Nephron (organoid): ENCODE data around the gene SPA17.

Experiments
- H3K27ac Mint-ChIP-seq, 3 experiments: 2 replicates each; pipeline ENCODE4 v1.8.0; 2020; ENCODE audit warnings: mixed read lengths in 3 of 3, mild to moderate bottlenecking in 2 of 3, moderate library complexity in 1 of 3
- H3K27me3 Mint-ChIP-seq: 2 replicates; pipeline ENCODE4 v1.8.0; 2021; ENCODE audit warnings: low read depth, mild to moderate bottlenecking, moderate library complexity, mixed read lengths
- H3K36me3 Mint-ChIP-seq: 2 replicates; pipeline ENCODE4 v1.8.0; 2020; ENCODE audit warnings: low read depth, mixed read lengths
- H3K4me1 Mint-ChIP-seq: 2 replicates; pipeline ENCODE4 v1.8.0; 2020; ENCODE audit warnings: mixed read lengths
- H3K4me3 Mint-ChIP-seq, 3 experiments: 2 replicates each; pipeline ENCODE4 v1.8.0; 2020; ENCODE audit warnings: mild to moderate bottlenecking in 3 of 3, mixed read lengths in 3 of 3, moderate library complexity in 2 of 3
- H3K9me3 Mint-ChIP-seq: 2 replicates; pipeline ENCODE4 v1.8.0; 2020; ENCODE audit warnings: mixed read lengths
- TF ChIP-seq, protein P1 (sequence below), 3 experiments: fragments of 200-600 bp; sonication (generic); IDR thresholded peaks; one replicate each; pipeline ENCODE4 v1.5.0; 2021; ENCODE audit warnings: antibody characterized with exemption in 3 of 3; ENCODE audit not compliant: unreplicated experiment in 3 of 3

Gene SPA17

DNA sequence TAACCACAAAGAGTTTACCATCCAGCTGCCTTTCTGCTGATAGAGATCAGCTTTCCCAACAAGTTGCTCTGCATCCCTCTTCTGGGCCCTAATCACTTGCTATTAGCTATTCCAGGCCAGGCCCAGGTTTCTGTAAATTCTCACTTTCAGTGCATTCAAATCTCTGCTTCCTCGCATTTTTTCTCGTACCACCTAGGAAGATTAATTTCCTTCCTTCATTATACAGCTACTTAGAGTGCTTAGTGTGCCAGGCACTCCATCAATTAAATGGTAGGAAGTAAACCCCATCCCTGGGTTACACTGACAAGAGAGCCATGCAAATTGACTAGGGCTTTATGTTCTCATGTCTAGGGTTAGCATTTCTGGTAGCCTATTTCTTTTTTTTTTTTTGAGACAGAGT is 9.8 kb upstream of the SPA17 start:
- Mint-ChIP-seq H3K27me3 (peaks cover 4% of the 10 kb centered on the region), H3K27ac (no peak overlapping the region), H3K9me3 (no peaks in the 10 kb centered on the region), H3K4me1 (no peaks in the 10 kb centered on the region), H3K4me3 (no peak overlapping the region), H3K36me3 (peaks cover 7% of the 10 kb centered on the region)
- TF ChIP-seq, protein P1, sequence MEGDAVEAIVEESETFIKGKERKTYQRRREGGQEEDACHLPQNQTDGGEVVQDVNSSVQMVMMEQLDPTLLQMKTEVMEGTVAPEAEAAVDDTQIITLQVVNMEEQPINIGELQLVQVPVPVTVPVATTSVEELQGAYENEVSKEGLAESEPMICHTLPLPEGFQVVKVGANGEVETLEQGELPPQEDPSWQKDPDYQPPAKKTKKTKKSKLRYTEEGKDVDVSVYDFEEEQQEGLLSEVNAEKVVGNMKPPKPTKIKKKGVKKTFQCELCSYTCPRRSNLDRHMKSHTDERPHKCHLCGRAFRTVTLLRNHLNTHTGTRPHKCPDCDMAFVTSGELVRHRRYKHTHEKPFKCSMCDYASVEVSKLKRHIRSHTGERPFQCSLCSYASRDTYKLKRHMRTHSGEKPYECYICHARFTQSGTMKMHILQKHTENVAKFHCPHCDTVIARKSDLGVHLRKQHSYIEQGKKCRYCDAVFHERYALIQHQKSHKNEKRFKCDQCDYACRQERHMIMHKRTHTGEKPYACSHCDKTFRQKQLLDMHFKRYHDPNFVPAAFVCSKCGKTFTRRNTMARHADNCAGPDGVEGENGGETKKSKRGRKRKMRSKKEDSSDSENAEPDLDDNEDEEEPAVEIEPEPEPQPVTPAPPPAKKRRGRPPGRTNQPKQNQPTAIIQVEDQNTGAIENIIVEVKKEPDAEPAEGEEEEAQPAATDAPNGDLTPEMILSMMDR (IDR thresholded peaks at IDR 0.05; ENCODE audit: unreplicated experiment in 3 of 3): no peak

DNA sequence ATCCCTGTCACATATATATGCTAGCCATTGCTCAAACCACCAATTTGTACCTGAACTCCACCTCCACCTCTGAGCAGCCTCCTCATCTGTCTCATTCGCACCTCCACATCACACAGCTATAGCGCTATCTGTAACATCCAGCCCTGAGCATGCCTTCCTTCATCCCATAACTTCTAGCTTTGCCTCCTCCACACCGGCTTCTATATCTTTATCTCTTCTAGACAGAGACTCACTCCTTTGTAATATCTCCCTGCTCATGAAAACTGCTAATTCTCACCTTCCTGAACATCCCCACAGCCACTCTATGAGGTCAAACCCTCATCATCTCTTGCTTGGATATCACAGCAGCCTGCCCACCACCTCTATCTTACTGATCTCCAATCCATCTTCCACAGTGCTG is 6.1 kb upstream of the SPA17 start:
- TF ChIP-seq, protein P1 (IDR thresholded peaks at IDR 0.05; ENCODE audit: unreplicated experiment in 3 of 3): no peak
- Mint-ChIP-seq H3K9me3 (no peaks in the 10 kb centered on the region), H3K4me3 (no peak overlapping the region), H3K4me1 (peaks cover under 1% of the 10 kb centered on the region), H3K27ac (no peak overlapping the region), H3K27me3 (peaks cover 6% of the 10 kb centered on the region), H3K36me3 (peaks cover 4% of the 10 kb centered on the region)

DNA sequence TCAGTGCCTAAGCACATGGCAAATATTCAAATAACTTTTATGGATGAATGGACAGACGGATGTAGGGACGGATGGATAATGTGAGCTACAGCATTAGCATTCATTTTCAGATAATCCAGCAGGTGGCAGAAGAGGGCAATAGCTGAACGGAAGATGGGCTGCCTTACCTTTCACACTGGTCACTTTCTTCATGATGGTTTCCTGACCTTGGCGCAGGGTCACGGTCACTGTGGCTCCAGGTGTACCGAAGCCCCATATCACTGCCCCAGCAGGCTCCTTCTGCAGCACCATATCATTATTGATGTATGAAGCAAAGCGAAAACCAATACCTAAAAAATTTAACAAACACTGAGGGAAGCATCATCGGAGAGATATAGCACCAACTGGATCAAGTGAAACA is 4.5 kb upstream of the SPA17 start:
- Mint-ChIP-seq H3K36me3 (peaks cover 4% of the 10 kb centered on the region), H3K27me3 (peaks cover 12% of the 10 kb centered on the region), H3K4me1 (peaks cover 8% of the 10 kb centered on the region), H3K27ac (no peak overlapping the region), H3K9me3 (no peaks in the 10 kb centered on the region), H3K4me3 (no peak overlapping the region)
- TF ChIP-seq, protein P1 (IDR thresholded peaks at IDR 0.05; ENCODE audit: unreplicated experiment in 3 of 3): peak; percentile 73 to 90 (median 77)

DNA sequence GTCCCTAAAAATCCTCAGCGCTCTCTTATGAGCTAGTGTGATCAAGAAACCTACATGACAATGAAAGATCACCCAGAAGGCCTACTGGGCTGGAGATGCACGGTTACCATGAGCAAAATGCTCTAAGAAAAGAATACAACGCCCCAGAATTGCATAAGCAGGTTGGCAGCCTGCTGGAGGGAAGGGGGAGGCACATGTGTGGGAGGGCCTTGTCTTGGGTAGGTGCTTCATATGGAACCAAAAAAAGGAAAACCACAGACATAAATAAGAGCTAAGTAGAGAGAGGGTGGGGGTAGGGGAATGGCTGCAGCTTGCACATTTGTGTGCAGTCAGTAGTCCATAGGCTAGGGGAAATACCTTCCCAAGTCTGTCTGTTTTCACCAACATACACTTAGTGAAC is 3.0 kb upstream of the SPA17 start:
- TF ChIP-seq, protein P1 (IDR thresholded peaks at IDR 0.05; ENCODE audit: unreplicated experiment in 3 of 3): no peak
- Mint-ChIP-seq H3K36me3 (peaks cover 4% of the 10 kb centered on the region), H3K27ac (no peak overlapping the region), H3K27me3 (peaks cover 12% of the 10 kb centered on the region), H3K4me1 (peaks cover 10% of the 10 kb centered on the region), H3K9me3 (no peaks in the 10 kb centered on the region), H3K4me3 (peak overlapping the region; percentile 34 to 63 (median 55))

DNA sequence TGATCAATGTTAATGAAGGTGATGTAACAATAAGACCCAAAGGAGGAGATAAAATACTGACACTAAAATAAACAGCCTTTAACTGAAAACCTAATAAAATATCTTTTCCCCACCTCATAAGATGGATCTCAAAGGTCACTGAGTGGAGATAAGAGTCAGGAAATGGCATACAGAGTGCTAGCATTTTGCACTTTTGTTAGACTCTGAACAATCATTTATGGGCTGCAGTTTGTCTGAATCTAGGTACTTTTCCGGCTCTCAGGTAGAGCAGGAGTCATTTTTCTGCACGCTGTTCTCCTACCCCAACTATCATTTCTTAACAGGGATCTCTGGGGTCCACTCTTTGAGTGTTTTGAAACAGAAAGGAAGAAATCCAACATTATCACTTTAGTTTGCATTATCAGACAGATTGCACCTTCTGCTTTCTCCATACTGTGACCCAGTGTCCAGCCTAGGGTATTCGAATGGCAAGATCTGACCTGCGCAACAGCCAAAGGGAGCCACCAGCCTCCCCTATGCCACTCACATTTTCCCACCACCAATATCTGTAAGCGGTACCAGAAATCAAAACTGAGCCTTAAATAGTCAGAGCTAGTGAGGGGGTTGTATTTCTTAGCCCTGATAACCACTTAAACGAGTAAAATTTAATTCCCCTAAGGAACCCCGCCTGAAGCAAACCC is 1.0 kb upstream of the SPA17 start:
- peak overlapping the region; percentile 91 to 96 (median 94) for H3K4me3 Mint-ChIP-seq
- H3K27ac Mint-ChIP-seq: peak overlapping the region in 2 of 3 experiments; percentile 52 to 61
- no peaks in the 10 kb centered on the region for H3K36me3 Mint-ChIP-seq
- H3K27me3 Mint-ChIP-seq: peaks cover 12% of the 10 kb centered on the region
- TF ChIP-seq, protein P1 (IDR thresholded peaks at IDR 0.05; ENCODE audit: unreplicated experiment in 3 of 3): no peak
- H3K4me1 Mint-ChIP-seq: peaks cover 10% of the 10 kb centered on the region
- no peaks in the 10 kb centered on the region for H3K9me3 Mint-ChIP-seq

DNA sequence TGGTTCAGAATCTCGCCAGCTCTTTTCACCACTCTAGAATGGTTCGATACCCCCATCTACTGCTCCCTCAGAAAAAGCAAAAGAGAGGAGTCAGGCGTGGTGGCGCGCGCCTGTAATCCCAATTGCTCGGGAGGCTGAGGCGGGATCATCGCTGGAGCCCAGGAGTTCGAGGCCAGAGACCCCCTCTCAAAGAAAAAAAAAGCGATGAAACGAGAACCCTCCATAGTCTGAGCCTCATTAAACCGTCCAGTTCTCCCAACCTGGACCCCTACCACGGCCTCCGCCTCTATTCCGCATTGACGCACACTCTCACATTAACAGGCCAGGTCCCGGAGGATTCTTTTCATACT is 439 bp downstream of the SPA17 start:
- H3K27me3 Mint-ChIP-seq: peaks cover 12% of the 10 kb centered on the region
- no peaks in the 10 kb centered on the region for H3K9me3 Mint-ChIP-seq
- peak overlapping the region; percentile 91 to 96 (median 94) for H3K4me3 Mint-ChIP-seq
- H3K4me1 Mint-ChIP-seq: peaks cover 10% of the 10 kb centered on the region
- no peaks in the 10 kb centered on the region for H3K36me3 Mint-ChIP-seq
- H3K27ac Mint-ChIP-seq: peak overlapping the region; percentile 74 to 94 (median 93)
- TF ChIP-seq, protein P1 (IDR thresholded peaks at IDR 0.05; ENCODE audit: unreplicated experiment in 3 of 3): no peak
